SU-DHL-6 (cell line): ENCODE results near the gene TRIM33.
"Not testable (repeated sequence)": the region's sequence is repeated elsewhere in the genome, so short reads cannot be mapped to it uniquely, and the experiment has no call there.

Source experiments
- EZH2phosphoT487 ChIP-seq: fragments of 200-600 bp; sonication (generic), shearing (Covaris generic); conservative IDR thresholded peaks from 2 replicates; pipeline ENCODE4 v1.6.1; 2018; ENCODE audit warnings: mild to moderate bottlenecking, antibody characterized with exemption, low read length, moderate library complexity, mixed read lengths
- TF ChIP-seq, protein P1 (sequence below): fragments of 200-600 bp; sonication (generic); IDR thresholded peaks from one replicate; pipeline ENCODE4 v1.5.1; 2017; ENCODE audit warnings: antibody characterized with exemption, mild to moderate bottlenecking, low read length, moderate library complexity; ENCODE audit not compliant: insufficient read depth, poor library complexity, severe bottlenecking

DNA sequence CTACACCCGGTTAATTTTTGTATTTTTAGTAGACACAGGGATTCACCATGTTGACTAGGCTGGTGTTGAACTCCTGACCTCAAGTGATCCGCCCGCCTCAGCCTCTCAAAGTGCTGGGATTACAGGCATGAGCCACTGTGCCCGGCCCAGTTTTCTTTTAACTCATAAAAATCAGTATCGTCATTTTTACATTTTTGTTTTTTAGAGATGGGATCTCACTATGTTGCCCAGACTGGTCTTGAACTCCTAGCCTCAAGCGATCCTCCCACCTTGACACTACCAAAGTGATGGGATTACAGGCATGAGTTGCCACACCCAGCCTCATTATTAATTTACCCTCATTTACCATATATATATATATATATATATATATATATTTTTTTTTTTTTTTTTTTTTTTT lies 123.4 kb downstream of the TRIM33 start:
- TF ChIP-seq, protein P1, sequence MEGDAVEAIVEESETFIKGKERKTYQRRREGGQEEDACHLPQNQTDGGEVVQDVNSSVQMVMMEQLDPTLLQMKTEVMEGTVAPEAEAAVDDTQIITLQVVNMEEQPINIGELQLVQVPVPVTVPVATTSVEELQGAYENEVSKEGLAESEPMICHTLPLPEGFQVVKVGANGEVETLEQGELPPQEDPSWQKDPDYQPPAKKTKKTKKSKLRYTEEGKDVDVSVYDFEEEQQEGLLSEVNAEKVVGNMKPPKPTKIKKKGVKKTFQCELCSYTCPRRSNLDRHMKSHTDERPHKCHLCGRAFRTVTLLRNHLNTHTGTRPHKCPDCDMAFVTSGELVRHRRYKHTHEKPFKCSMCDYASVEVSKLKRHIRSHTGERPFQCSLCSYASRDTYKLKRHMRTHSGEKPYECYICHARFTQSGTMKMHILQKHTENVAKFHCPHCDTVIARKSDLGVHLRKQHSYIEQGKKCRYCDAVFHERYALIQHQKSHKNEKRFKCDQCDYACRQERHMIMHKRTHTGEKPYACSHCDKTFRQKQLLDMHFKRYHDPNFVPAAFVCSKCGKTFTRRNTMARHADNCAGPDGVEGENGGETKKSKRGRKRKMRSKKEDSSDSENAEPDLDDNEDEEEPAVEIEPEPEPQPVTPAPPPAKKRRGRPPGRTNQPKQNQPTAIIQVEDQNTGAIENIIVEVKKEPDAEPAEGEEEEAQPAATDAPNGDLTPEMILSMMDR = not testable (repeated sequence)
- TF ChIP-seq EZH2phosphoT487 = not testable (repeated sequence)
